HEK293 (cell line): Measurements from ENCODE around the gene GMPPA.

Experiments
- CTCF ChIA-PET: fragments of 350-600 bp; formaldehyde crosslinking; extraction: SDS; loops from one replicate; lab custom pipeline; 2021; ENCODE audit warnings: antibody characterized with exemption; lab: Yijun Ruan, JAX
- POLR2A ChIA-PET: fragments of 300-600 bp; formaldehyde crosslinking; extraction: SDS; loops from one replicate; lab custom pipeline; 2020; ENCODE audit warnings: antibody characterized with exemption, inconsistent platforms; lab: Yijun Ruan, JAX
- H3K27ac ChIP-seq: fragments of 200-500 bp; sonication (Bioruptor generic); 2 replicates; pipeline ENCODE4 v1.5.1; 2014; ENCODE audit warnings: low read depth, low read length, control low read depth, inconsistent platforms; ENCODE audit errors: extremely low read depth
- H3K36me3 ChIP-seq, 2 experiments: fragments of 200-500 bp in 1 of 2; sonication (Bioruptor generic) in 1 of 2; 1 replicate in 1 of 2; 2 replicates in 1 of 2; pipeline ENCODE4 v1.5.1; 2014 to 2017; ENCODE audit warnings: inconsistent platforms in 2 of 2, low read length in 2 of 2; ENCODE audit not compliant: control insufficient read depth in 2 of 2, insufficient read depth in 1 of 2
- H3K4me1 ChIP-seq: fragments of 200-500 bp; sonication (Bioruptor generic); 2 replicates; pipeline ENCODE4 v1.5.1; 2014; ENCODE audit warnings: mild to moderate bottlenecking, low read length, inconsistent platforms; ENCODE audit not compliant: control insufficient read depth, insufficient read depth
- H3K4me3 ChIP-seq: 2 replicates; pipeline ENCODE4 v1.5.1; 2011; ENCODE audit warnings: low read depth, mild to moderate bottlenecking, control low read depth, low read length, moderate library complexity
- H3K9me3 ChIP-seq: fragments of 200-500 bp; sonication (Bioruptor generic); 2 replicates; pipeline ENCODE4 v1.5.1; 2014; ENCODE audit warnings: low read depth, low read length, inconsistent platforms; ENCODE audit not compliant: control insufficient read depth, insufficient read depth
- EGR2 ChIP-seq: fragments of 450-650 bp; formaldehyde crosslinking; IDR thresholded peaks from 2 replicates; pipeline ENCODE4 v1.5.1; 2016; ENCODE audit warnings: low read depth, missing biosample characterization, missing genetic modification characterization
- HOXC10 ChIP-seq: sonication (generic); formaldehyde crosslinking; IDR thresholded peaks from 2 replicates; pipeline ENCODE4 v1.8.1; 2023; ENCODE audit warnings: mild to moderate bottlenecking, missing genetic modification reagents
- KLF8 ChIP-seq: fragments of 450-650 bp; formaldehyde crosslinking; IDR thresholded peaks from 2 replicates; pipeline ENCODE4 v1.5.1; 2016; ENCODE audit warnings: missing biosample characterization, missing genetic modification characterization
- PRDM1 ChIP-seq: fragments of 450-650 bp; formaldehyde crosslinking; IDR thresholded peaks from 2 replicates; pipeline ENCODE4; 2016; ENCODE audit warnings: missing biosample characterization, missing genetic modification characterization
- SALL2 ChIP-seq: fragments of 450-650 bp; formaldehyde crosslinking; IDR thresholded peaks from 2 replicates; pipeline ENCODE4 v1.5.0; 2017; ENCODE audit warnings: missing biosample characterization, mild to moderate bottlenecking, missing genetic modification characterization, borderline replicate concordance
- SCRT2 ChIP-seq: fragments of 450-650 bp; formaldehyde crosslinking; IDR thresholded peaks from 2 replicates; pipeline ENCODE4 v1.5.1; 2016; ENCODE audit warnings: missing biosample characterization, missing genetic modification characterization
- TRIM28 ChIP-seq: IDR thresholded peaks from 2 replicates; pipeline ENCODE4 v1.6.1; 2011; ENCODE audit warnings: low read length, control low read depth, borderline replicate concordance
- ZFHX2 ChIP-seq: fragments of 450-650 bp; formaldehyde crosslinking; conservative IDR thresholded peaks from 2 replicates; pipeline ENCODE4 v1.5.1; 2016; ENCODE audit warnings: missing biosample characterization, missing genetic modification characterization
- ZFP3 ChIP-seq: fragments of 450-650 bp; formaldehyde crosslinking; IDR thresholded peaks from 2 replicates; pipeline ENCODE4 v1.5.1; 2016; ENCODE audit warnings: low read depth, missing biosample characterization, missing genetic modification characterization
- ZNF140 ChIP-seq: fragments of 450-650 bp; formaldehyde crosslinking; IDR thresholded peaks from 2 replicates; pipeline ENCODE4 v1.5.1; 2016; ENCODE audit warnings: missing biosample characterization, missing genetic modification characterization
- ZNF157 ChIP-seq: fragments of 450-650 bp; formaldehyde crosslinking; IDR thresholded peaks from 2 replicates; pipeline ENCODE4 v1.5.1; 2016; ENCODE audit warnings: missing biosample characterization, missing genetic modification characterization
- ZNF174 ChIP-seq: fragments of 450-650 bp; formaldehyde crosslinking; IDR thresholded peaks from 2 replicates; pipeline ENCODE4 v1.5.0; 2017; ENCODE audit warnings: missing biosample characterization, mild to moderate bottlenecking, missing genetic modification characterization
- ZNF221 ChIP-seq: fragments of 450-650 bp; formaldehyde crosslinking; IDR thresholded peaks from 2 replicates; pipeline ENCODE4 v1.5.1; 2017; ENCODE audit warnings: missing biosample characterization, missing genetic modification characterization, borderline replicate concordance
- ZNF354C ChIP-seq: fragments of 450-650 bp; formaldehyde crosslinking; IDR thresholded peaks from 2 replicates; pipeline ENCODE4 v1.5.1; 2016; ENCODE audit warnings: missing biosample characterization, missing genetic modification characterization, low read depth, borderline replicate concordance
- ZNF37A ChIP-seq: fragments of 450-650 bp; IDR thresholded peaks from 2 replicates; pipeline ENCODE4 v1.5.1; 2018; ENCODE audit warnings: missing biosample characterization, missing genetic modification characterization
- ZNF391 ChIP-seq: fragments of 450-650 bp; formaldehyde crosslinking; IDR thresholded peaks from 2 replicates; pipeline ENCODE4 v1.5.1; 2016; ENCODE audit warnings: low read depth, missing biosample characterization, missing genetic modification characterization, borderline replicate concordance
- ZNF394 ChIP-seq: fragments of 450-650 bp; formaldehyde crosslinking; IDR thresholded peaks from 2 replicates; pipeline ENCODE4 v1.5.1; 2016; ENCODE audit warnings: missing biosample characterization, missing genetic modification characterization, mild to moderate bottlenecking, moderate library complexity, borderline replicate concordance
- ZNF426 ChIP-seq: fragments of 450-650 bp; formaldehyde crosslinking; IDR thresholded peaks from 2 replicates; pipeline ENCODE4 v1.5.1; 2017; ENCODE audit warnings: missing biosample characterization, missing genetic modification characterization, mild to moderate bottlenecking, inconsistent platforms, moderate library complexity
- ZNF433 ChIP-seq: fragments of 450-650 bp; formaldehyde crosslinking; IDR thresholded peaks from 2 replicates; pipeline ENCODE4 v1.5.1; 2016; ENCODE audit warnings: missing biosample characterization, missing genetic modification characterization, low read depth
- ZNF558 ChIP-seq: fragments of 450-650 bp; formaldehyde crosslinking; IDR thresholded peaks from 2 replicates; pipeline ENCODE4 v1.5.1; 2016; ENCODE audit warnings: missing biosample characterization, missing genetic modification characterization
- ZNF571 ChIP-seq: fragments of 450-650 bp; formaldehyde crosslinking; IDR thresholded peaks from 2 replicates; pipeline ENCODE4 v1.5.0; 2017; ENCODE audit warnings: missing biosample characterization, missing genetic modification characterization
- ZNF596 ChIP-seq: fragments of 450-650 bp; IDR thresholded peaks from 2 replicates; pipeline ENCODE4 v1.5.0; 2018; ENCODE audit warnings: missing biosample characterization, mild to moderate bottlenecking, missing genetic modification characterization, moderate library complexity
- ZNF600 ChIP-seq: fragments of 450-650 bp; formaldehyde crosslinking; IDR thresholded peaks from 2 replicates; pipeline ENCODE4 v1.5.1; 2016; ENCODE audit warnings: missing biosample characterization, missing genetic modification characterization
- ZNF624 ChIP-seq: fragments of 450-650 bp; formaldehyde crosslinking; IDR thresholded peaks from 2 replicates; pipeline ENCODE4 v1.5.1; 2017; ENCODE audit warnings: missing biosample characterization, missing genetic modification characterization
- ZNF626 ChIP-seq: fragments of 450-650 bp; sonication (Bioruptor Pico); formaldehyde crosslinking; IDR thresholded peaks from 2 replicates; pipeline ENCODE4 v1.5.1; 2018; ENCODE audit warnings: missing biosample characterization, missing genetic modification characterization, inconsistent platforms
- ZNF654 ChIP-seq: fragments of 450-650 bp; formaldehyde crosslinking; IDR thresholded peaks from 2 replicates; pipeline ENCODE4 v1.5.1; 2016; ENCODE audit warnings: low read depth, missing biosample characterization, missing genetic modification characterization
- ZNF777 ChIP-seq: fragments of 450-650 bp; formaldehyde crosslinking; IDR thresholded peaks from 2 replicates; pipeline ENCODE4 v1.5.1; 2017; ENCODE audit warnings: missing biosample characterization, missing genetic modification characterization, borderline replicate concordance
- ZNF792 ChIP-seq: fragments of 450-650 bp; formaldehyde crosslinking; IDR thresholded peaks from 2 replicates; pipeline ENCODE4 v1.5.1; 2016; ENCODE audit warnings: missing biosample characterization, missing genetic modification characterization
- ZNF843 ChIP-seq: fragments of 450-650 bp; formaldehyde crosslinking; IDR thresholded peaks from 2 replicates; pipeline ENCODE4 v1.5.1; 2016; ENCODE audit warnings: missing biosample characterization, missing genetic modification characterization
- ZSCAN16 ChIP-seq: fragments of 450-650 bp; formaldehyde crosslinking; IDR thresholded peaks from 2 replicates; pipeline ENCODE4 v1.5.1; 2016; ENCODE audit warnings: missing biosample characterization, missing genetic modification characterization
- TF ChIP-seq, protein P1 (sequence below): fragments of 450-650 bp; IDR thresholded peaks from 2 replicates; pipeline ENCODE4 v1.5.1; 2018; ENCODE audit warnings: missing biosample characterization, missing genetic modification characterization
- TF ChIP-seq, protein P2 (sequence below): fragments of 450-650 bp; formaldehyde crosslinking; IDR thresholded peaks from 2 replicates; pipeline ENCODE4 v1.5.1; 2016; ENCODE audit warnings: missing biosample characterization, missing genetic modification characterization, borderline replicate concordance
- TF ChIP-seq, protein P3 (sequence below): fragments of 450-650 bp; formaldehyde crosslinking; IDR thresholded peaks from 2 replicates; pipeline ENCODE4 v1.5.1; 2016; ENCODE audit warnings: missing biosample characterization, missing genetic modification characterization

GMPPA gene

GRCh38 chr2:219521066-219521880 lies 22.6 kb downstream of the GMPPA start:
- ChIA-PET POLR2A (interaction anchor here (1.1 to 1.8 kb wide), 3 partner anchors 11 to 23 kb away, joined by 3 to 8 read pairs (median 4); partner anchors contain the start of gene GMPPA), CTCF (interaction anchor here (0.6 to 5.9 kb wide), 21 partner anchors 9 to 244 kb away, joined by 3 to 61 read pairs (median 4); partner anchors contain the start of genes DNPEP and GMPPA)
- Histone ChIP-seq H3K4me1 (peaks cover 7% of the 10 kb centered on the region), H3K4me3 (no peak overlapping the region), H3K9me3 (no peaks in the 10 kb centered on the region), H3K27ac (no peak overlapping the region), H3K36me3 (no peaks in the 10 kb centered on the region)
- TF ChIP-seq, protein P1, sequence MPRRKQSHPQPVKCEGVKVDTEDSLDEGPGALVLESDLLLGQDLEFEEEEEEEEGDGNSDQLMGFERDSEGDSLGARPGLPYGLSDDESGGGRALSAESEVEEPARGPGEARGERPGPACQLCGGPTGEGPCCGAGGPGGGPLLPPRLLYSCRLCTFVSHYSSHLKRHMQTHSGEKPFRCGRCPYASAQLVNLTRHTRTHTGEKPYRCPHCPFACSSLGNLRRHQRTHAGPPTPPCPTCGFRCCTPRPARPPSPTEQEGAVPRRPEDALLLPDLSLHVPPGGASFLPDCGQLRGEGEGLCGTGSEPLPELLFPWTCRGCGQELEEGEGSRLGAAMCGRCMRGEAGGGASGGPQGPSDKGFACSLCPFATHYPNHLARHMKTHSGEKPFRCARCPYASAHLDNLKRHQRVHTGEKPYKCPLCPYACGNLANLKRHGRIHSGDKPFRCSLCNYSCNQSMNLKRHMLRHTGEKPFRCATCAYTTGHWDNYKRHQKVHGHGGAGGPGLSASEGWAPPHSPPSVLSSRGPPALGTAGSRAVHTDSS: no peak
- TF ChIP-seq, protein P2, sequence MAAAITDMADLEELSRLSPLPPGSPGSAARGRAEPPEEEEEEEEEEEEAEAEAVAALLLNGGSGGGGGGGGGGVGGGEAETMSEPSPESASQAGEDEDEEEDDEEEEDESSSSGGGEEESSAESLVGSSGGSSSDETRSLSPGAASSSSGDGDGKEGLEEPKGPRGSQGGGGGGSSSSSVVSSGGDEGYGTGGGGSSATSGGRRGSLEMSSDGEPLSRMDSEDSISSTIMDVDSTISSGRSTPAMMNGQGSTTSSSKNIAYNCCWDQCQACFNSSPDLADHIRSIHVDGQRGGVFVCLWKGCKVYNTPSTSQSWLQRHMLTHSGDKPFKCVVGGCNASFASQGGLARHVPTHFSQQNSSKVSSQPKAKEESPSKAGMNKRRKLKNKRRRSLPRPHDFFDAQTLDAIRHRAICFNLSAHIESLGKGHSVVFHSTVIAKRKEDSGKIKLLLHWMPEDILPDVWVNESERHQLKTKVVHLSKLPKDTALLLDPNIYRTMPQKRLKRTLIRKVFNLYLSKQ: no peak
- TF ChIP-seq ZNF140 (tag by site-specific recombination) (no peak), ZNF626 (tag by site-specific recombination) (no peak), ZNF777 (tag by site-specific recombination) (no peak), ZNF433 (no peak), SALL2 (tag by site-specific recombination) (no peak), ZNF426 (tag by site-specific recombination) (no peak), ZFP3 (tag by site-specific recombination) (no peak), EGR2 (tag by site-specific recombination) (no peak), ZNF624 (tag by site-specific recombination) (no peak), SCRT2 (tag by site-specific recombination) (no peak), ZNF558 (tag by site-specific recombination) (no peak), ZNF157 (no peak), PRDM1 (tag by site-specific recombination) (no peak), ZNF596 (tag by site-specific recombination) (no peak), TRIM28 (no peak), ZNF354C (tag by site-specific recombination) (no peak), ZNF571 (tag by site-specific recombination) (no peak), ZNF600 (tag by site-specific recombination) (no peak), KLF8 (tag by site-specific recombination) (no peak), ZNF843 (tag by site-specific recombination) (no peak), ZSCAN16 (tag by site-specific recombination) (no peak), HOXC10 (no peak), ZNF792 (no peak), ZNF654 (tag by site-specific recombination) (peak; percentile 32; the same call in 1 of the 2 replicates), ZNF394 (tag by site-specific recombination) (no peak), ZNF391 (tag by site-specific recombination) (no peak), ZNF174 (tag by site-specific recombination) (no peak), ZFHX2 (tag by site-specific recombination) (0 out of 2 replicates have a peak, but pooled peaks have one; percentile 5), ZNF221 (tag by site-specific recombination) (no peak), ZNF37A (tag by site-specific recombination) (no peak)
- TF ChIP-seq, protein P3, sequence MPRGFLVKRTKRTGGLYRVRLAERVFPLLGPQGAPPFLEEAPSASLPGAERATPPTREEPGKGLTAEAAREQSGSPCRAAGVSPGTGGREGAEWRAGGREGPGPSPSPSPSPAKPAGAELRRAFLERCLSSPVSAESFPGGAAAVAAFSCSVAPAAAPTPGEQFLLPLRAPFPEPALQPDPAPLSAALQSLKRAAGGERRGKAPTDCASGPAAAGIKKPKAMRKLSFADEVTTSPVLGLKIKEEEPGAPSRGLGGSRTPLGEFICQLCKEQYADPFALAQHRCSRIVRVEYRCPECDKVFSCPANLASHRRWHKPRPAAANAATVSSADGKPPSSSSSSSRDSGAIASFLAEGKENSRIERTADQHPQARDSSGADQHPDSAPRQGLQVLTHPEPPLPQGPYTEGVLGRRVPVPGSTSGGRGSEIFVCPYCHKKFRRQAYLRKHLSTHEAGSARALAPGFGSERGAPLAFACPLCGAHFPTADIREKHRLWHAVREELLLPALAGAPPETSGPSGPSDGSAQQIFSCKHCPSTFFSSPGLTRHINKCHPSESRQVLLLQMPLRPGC (tag by site-specific recombination): no peak
